SK-N-SH treated with all-trans-retinoic acid at 6 μM for 48 hours (cell line): ENCODE measurements around the gene KIFBP.

Experiments
- ATAC-seq: fragments of 200-7000 bp; cut with Tn5 transposase; 3 replicates; pipeline ENCODE4 v1.9.1; 2020; ENCODE audit warnings: mild to moderate bottlenecking, moderate library complexity
- CREB5 ChIP-seq: fragments of 250-450 bp; sonication (Bioruptor Pico); IDR thresholded peaks from 2 replicates; pipeline ENCODE4 v1.5.1; 2020; ENCODE audit warnings: low read depth, mild to moderate bottlenecking, moderate library complexity
- CSDC2 ChIP-seq: fragments of 250-450 bp; sonication (Bioruptor Pico); IDR thresholded peaks from 2 replicates; pipeline ENCODE4 v1.5.0; 2020; ENCODE audit warnings: mild to moderate bottlenecking, moderate library complexity
- ESRRG ChIP-seq: fragments of 250-450 bp; sonication (Bioruptor Pico); IDR thresholded peaks from 2 replicates; pipeline ENCODE4 v1.6.1; 2021; ENCODE audit warnings: mild to moderate bottlenecking
- GLIS3 ChIP-seq: fragments of 250-450 bp; sonication (Bioruptor Pico); IDR thresholded peaks from 2 replicates; pipeline ENCODE4 v1.5.0; 2020; ENCODE audit warnings: mild to moderate bottlenecking, moderate library complexity
- ISL1 ChIP-seq: fragments of 250-450 bp; sonication (Bioruptor Pico); IDR thresholded peaks from 2 replicates; pipeline ENCODE4 v2.1.2; 2022; ENCODE audit warnings: mild to moderate bottlenecking, moderate library complexity
- OSR1 ChIP-seq: fragments of 250-450 bp; sonication (Bioruptor Pico); IDR thresholded peaks from 2 replicates; pipeline ENCODE4 v1.8.0; 2022; ENCODE audit warnings: moderate library complexity, mild to moderate bottlenecking, inconsistent platforms
- POU6F1 ChIP-seq: fragments of 250-450 bp; sonication (Bioruptor Pico); IDR thresholded peaks from 2 replicates; pipeline ENCODE4 v1.8.0; 2021; ENCODE audit warnings: low read depth, mild to moderate bottlenecking, moderate library complexity, borderline replicate concordance
- PPARA ChIP-seq: fragments of 250-450 bp; sonication (Bioruptor Pico); IDR thresholded peaks from 2 replicates; pipeline ENCODE4 v1.5.0; 2020; ENCODE audit warnings: mild to moderate bottlenecking, borderline replicate concordance
- RARB ChIP-seq: fragments of 250-450 bp; sonication (Bioruptor Pico); IDR thresholded peaks from 2 replicates; pipeline ENCODE4 v1.8.0; 2021; ENCODE audit warnings: mild to moderate bottlenecking, moderate library complexity
- SNAI2 ChIP-seq: fragments of 250-450 bp; sonication (Bioruptor Pico); IDR thresholded peaks from 2 replicates; pipeline ENCODE4 v1.5.0; 2020; ENCODE audit warnings: mild to moderate bottlenecking, moderate library complexity
- TSHZ2 ChIP-seq: fragments of 250-450 bp; sonication (Bioruptor Pico); IDR thresholded peaks from 2 replicates; pipeline ENCODE4 v1.5.0; 2020; ENCODE audit warnings: mild to moderate bottlenecking, moderate library complexity
- ZC3H10 ChIP-seq: fragments of 250-450 bp; sonication (Bioruptor Pico); IDR thresholded peaks from 2 replicates; pipeline ENCODE4 v1.5.1; 2021; ENCODE audit warnings: mild to moderate bottlenecking, moderate library complexity
- ZFP3 ChIP-seq: fragments of 250-450 bp; sonication (Bioruptor Pico); IDR thresholded peaks from 2 replicates; pipeline ENCODE4 v1.5.0; 2020; ENCODE audit warnings: mild to moderate bottlenecking, moderate library complexity
- ZFP30 ChIP-seq: fragments of 450-650 bp; formaldehyde crosslinking; IDR thresholded peaks from 2 replicates; pipeline ENCODE4 v1.5.0; 2022; ENCODE audit warnings: mild to moderate bottlenecking, moderate library complexity
- ZNF565 ChIP-seq: fragments of 450-650 bp; formaldehyde crosslinking; conservative IDR thresholded peaks from 2 replicates; pipeline ENCODE4 v1.5.0; 2020; ENCODE audit warnings: low read depth, mild to moderate bottlenecking, moderate library complexity
- ZNF70 ChIP-seq: fragments of 450-650 bp; formaldehyde crosslinking; IDR thresholded peaks from 2 replicates; pipeline ENCODE4 v1.5.0; 2020; ENCODE audit warnings: mild to moderate bottlenecking, moderate library complexity
- ZNF8 ChIP-seq: fragments of 450-650 bp; formaldehyde crosslinking; IDR thresholded peaks from 2 replicates; pipeline ENCODE4 v1.5.0; 2020; ENCODE audit warnings: mild to moderate bottlenecking, moderate library complexity
- TF ChIP-seq, protein P1 (sequence below): fragments of 250-450 bp; sonication (Bioruptor Pico); IDR thresholded peaks from 2 replicates; pipeline ENCODE4 v1.8.0; 2020; ENCODE audit warnings: mild to moderate bottlenecking, moderate library complexity, borderline replicate concordance
- TF ChIP-seq, protein P2 (sequence below): fragments of 250-450 bp; sonication (Bioruptor Pico); IDR thresholded peaks from 2 replicates; pipeline ENCODE4 v1.5.1; 2021; ENCODE audit warnings: mild to moderate bottlenecking, moderate library complexity

The KIFBP gene

DNA sequence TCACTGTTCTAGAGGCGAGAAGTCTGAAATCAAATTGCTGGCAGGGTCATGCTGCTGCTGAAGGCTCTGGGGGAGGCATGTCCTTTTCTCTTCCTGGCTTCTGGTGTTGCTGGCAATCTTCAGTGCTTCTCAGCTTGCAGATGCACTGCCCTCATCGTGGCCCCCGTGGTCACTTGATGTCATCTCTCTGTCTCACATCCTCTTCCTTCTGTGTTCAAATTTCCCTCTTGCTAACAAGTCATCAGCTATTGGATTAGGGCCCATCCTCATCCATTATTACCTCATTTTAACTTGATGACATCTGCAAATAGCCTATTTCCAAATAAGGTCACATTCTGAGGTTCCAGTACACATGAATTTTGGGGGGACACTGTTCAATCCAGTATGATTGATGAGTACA is 62.7 kb downstream of the KIFBP start:
- ATAC-seq = no peak
- TF ChIP-seq ZFP30 (CRISPR knock-in tag) = no peak
- no peak for TF ChIP-seq RARB (CRISPR knock-in tag)
- no peak for TF ChIP-seq ZFP3 (CRISPR knock-in tag)
- TF ChIP-seq ZNF8 (CRISPR knock-in tag) = no peak
- TF ChIP-seq, protein P1, sequence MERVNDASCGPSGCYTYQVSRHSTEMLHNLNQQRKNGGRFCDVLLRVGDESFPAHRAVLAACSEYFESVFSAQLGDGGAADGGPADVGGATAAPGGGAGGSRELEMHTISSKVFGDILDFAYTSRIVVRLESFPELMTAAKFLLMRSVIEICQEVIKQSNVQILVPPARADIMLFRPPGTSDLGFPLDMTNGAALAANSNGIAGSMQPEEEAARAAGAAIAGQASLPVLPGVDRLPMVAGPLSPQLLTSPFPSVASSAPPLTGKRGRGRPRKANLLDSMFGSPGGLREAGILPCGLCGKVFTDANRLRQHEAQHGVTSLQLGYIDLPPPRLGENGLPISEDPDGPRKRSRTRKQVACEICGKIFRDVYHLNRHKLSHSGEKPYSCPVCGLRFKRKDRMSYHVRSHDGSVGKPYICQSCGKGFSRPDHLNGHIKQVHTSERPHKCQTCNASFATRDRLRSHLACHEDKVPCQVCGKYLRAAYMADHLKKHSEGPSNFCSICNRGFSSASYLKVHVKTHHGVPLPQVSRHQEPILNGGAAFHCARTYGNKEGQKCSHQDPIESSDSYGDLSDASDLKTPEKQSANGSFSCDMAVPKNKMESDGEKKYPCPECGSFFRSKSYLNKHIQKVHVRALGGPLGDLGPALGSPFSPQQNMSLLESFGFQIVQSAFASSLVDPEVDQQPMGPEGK (CRISPR knock-in tag) = no peak
- TF ChIP-seq CSDC2 (CRISPR knock-in tag) = no peak
- TF ChIP-seq ZNF70 = no peak
- no peak for TF ChIP-seq CREB5 (CRISPR knock-in tag)
- TF ChIP-seq, protein P2, sequence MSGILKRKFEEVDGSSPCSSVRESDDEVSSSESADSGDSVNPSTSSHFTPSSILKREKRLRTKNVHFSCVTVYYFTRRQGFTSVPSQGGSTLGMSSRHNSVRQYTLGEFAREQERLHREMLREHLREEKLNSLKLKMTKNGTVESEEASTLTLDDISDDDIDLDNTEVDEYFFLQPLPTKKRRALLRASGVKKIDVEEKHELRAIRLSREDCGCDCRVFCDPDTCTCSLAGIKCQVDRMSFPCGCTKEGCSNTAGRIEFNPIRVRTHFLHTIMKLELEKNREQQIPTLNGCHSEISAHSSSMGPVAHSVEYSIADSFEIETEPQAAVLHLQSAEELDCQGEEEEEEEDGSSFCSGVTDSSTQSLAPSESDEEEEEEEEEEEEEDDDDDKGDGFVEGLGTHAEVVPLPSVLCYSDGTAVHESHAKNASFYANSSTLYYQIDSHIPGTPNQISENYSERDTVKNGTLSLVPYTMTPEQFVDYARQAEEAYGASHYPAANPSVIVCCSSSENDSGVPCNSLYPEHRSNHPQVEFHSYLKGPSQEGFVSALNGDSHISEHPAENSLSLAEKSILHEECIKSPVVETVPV = no peak
- no peak for TF ChIP-seq ZC3H10
- no peak for TF ChIP-seq GLIS3 (CRISPR knock-in tag)
- no peak for TF ChIP-seq SNAI2

GRCh38 chr10:69051710-69052487 is 63.3 kb downstream of the KIFBP start:
- TF ChIP-seq ESRRG (CRISPR knock-in tag) (no peak), CREB5 (CRISPR knock-in tag) (no peak), TSHZ2 (no peak), ZC3H10 (no peak), PPARA (CRISPR knock-in tag) (no peak), ZNF70 (no peak), ISL1 (no peak), CSDC2 (CRISPR knock-in tag) (no peak), POU6F1 (no peak), OSR1 (CRISPR knock-in tag) (no peak), ZNF565 (CRISPR knock-in tag) (no peak)
- TF ChIP-seq, protein P1 (CRISPR knock-in tag) = no peak
- TF ChIP-seq, protein P2 = no peak
- no peak for ATAC-seq
